ENCODE measurements around the gene MGME1. TPM values are rescaled to one million over a fixed set of nuclear protein-coding genes. Genes with fewer than 3 reads are reported as not detected.

The MGME1 gene
- total and polyA plus RNA-seq, 2 of the 13 experiments (the other 11 are each of a cell fraction or from before 2014, with no cell fraction given): 36.7 to 66.6 TPM

- no peak for TF ChIP-seq ZNF547 (CRISPR knock-in tag; IDR thresholded peaks at IDR 0.05)
- TF ChIP-seq ZNF280B (CRISPR knock-in tag; IDR thresholded peaks at IDR 0.05; ENCODE audit: borderline replicate concordance): no peak
- TF ChIP-seq PRPF4 (IDR thresholded peaks at IDR 0.05; ENCODE audit: low read depth, low read length, poor library complexity, severe bottlenecking): no peak
- TF ChIP-seq SPEN (CRISPR knock-in tag; IDR thresholded peaks at IDR 0.05; ENCODE audit: low read depth): no peak
- no peak for TF ChIP-seq U2AF2 (IDR thresholded peaks at IDR 0.05; ENCODE audit: low read depth, low read length)
- TF ChIP-seq ZNF33A (CRISPR knock-in tag; IDR thresholded peaks at IDR 0.05; ENCODE audit: borderline replicate concordance): 0 out of 2 replicates have a peak, but pooled peaks have one; percentile 43
- TF ChIP-seq YY1 (IDR thresholded peaks at IDR 0.05; ENCODE audit: insufficient read depth, insufficient replicate concordance, low read depth, low read length): no peak
- TF ChIP-seq, protein P1, sequence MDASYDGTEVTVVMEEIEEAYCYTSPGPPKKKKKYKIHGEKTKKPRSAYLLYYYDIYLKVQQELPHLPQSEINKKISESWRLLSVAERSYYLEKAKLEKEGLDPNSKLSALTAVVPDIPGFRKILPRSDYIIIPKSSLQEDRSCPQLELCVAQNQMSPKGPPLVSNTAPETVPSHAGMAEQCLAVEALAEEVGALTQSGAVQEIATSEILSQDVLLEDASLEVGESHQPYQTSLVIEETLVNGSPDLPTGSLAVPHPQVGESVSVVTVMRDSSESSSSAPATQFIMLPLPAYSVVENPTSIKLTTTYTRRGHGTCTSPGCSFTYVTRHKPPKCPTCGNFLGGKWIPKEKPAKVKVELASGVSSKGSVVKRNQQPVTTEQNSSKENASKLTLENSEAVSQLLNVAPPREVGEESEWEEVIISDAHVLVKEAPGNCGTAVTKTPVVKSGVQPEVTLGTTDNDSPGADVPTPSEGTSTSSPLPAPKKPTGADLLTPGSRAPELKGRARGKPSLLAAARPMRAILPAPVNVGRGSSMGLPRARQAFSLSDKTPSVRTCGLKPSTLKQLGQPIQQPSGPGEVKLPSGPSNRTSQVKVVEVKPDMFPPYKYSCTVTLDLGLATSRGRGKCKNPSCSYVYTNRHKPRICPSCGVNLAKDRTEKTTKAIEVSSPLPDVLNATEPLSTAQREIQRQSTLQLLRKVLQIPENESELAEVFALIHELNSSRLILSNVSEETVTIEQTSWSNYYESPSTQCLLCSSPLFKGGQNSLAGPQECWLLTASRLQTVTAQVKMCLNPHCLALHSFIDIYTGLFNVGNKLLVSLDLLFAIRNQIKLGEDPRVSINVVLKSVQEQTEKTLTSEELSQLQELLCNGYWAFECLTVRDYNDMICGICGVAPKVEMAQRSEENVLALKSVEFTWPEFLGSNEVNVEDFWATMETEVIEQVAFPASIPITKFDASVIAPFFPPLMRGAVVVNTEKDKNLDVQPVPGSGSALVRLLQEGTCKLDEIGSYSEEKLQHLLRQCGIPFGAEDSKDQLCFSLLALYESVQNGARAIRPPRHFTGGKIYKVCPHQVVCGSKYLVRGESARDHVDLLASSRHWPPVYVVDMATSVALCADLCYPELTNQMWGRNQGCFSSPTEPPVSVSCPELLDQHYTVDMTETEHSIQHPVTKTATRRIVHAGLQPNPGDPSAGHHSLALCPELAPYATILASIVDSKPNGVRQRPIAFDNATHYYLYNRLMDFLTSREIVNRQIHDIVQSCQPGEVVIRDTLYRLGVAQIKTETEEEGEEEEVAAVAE (CRISPR knock-in tag; IDR thresholded peaks at IDR 0.05; ENCODE audit: borderline replicate concordance): no peak
- no peak for TF ChIP-seq CBX2 (IDR thresholded peaks at IDR 0.05; ENCODE audit: low read depth, low read length)
- no peak for TF ChIP-seq CBX2 (CRISPR knock-in tag; IDR thresholded peaks at IDR 0.05; ENCODE audit: low read depth)
- TF ChIP-seq NFE2L2 (IDR thresholded peaks at IDR 0.05; ENCODE audit: low read length): no peak
- TF ChIP-seq, protein P2, sequence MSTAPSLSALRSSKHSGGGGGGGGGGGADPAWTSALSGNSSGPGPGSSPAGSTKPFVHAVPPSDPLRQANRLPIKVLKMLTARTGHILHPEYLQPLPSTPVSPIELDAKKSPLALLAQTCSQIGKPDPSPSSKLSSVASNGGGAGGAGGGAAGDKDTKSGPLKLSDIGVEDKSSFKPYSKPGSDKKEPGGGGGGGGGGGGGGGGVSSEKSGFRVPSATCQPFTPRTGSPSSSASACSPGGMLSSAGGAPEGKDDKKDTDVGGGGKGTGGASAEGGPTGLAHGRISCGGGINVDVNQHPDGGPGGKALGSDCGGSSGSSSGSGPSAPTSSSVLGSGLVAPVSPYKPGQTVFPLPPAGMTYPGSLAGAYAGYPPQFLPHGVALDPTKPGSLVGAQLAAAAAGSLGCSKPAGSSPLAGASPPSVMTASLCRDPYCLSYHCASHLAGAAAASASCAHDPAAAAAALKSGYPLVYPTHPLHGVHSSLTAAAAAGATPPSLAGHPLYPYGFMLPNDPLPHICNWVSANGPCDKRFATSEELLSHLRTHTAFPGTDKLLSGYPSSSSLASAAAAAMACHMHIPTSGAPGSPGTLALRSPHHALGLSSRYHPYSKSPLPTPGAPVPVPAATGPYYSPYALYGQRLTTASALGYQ (CRISPR knock-in tag; IDR thresholded peaks at IDR 0.05): 0 out of 2 replicates have a peak, but pooled peaks have one; percentile 29
- no peak for TF ChIP-seq ZNF350 (CRISPR knock-in tag; IDR thresholded peaks at IDR 0.05; ENCODE audit: borderline replicate concordance, low read depth)
- TF ChIP-seq TGIF2 (CRISPR knock-in tag; IDR thresholded peaks at IDR 0.05): 0 out of 2 replicates have a peak, but pooled peaks have one; percentile 51
- TF ChIP-seq KLF6 (CRISPR knock-in tag; IDR thresholded peaks at IDR 0.05): no peak
- no peak for TF ChIP-seq ZNF580 (CRISPR knock-in tag; IDR thresholded peaks at IDR 0.05; ENCODE audit: borderline replicate concordance, low read depth)
- no peak for TF ChIP-seq ISX (CRISPR knock-in tag; conservative IDR thresholded peaks at IDR 0.05)
- no peak for TF ChIP-seq EED (CRISPR knock-in tag; IDR thresholded peaks at IDR 0.05)
Measured at GRCh38 chr20:17969884-17970409, 1.1 kb downstream of the MGME1 start (continued).

Measured in HepG2 (cell line).